Measurements from ENCODE around the gene ATF3. TPM values are rescaled to one million over a fixed set of nuclear protein-coding genes. Genes with fewer than 3 reads are reported as not detected.

The ATF3 gene
- total RNA-seq, 1 experiment from 2014 or later: 43.2 TPM

- no TSS peak for BruUV-seq (replicated peaks)
These were observed 26.6 kb downstream of the ATF3 start for GRCh38 chr1:212635141-212635631.

More at GRCh38 chr1:212635141-212635631, 26.6 kb downstream of the ATF3 start:
- H3K4me3 ChIP-seq (replicated peaks in 1 of 2; ENCODE audit: low read depth in 1 of 2, low read length in 2 of 2): no peak overlapping the region
- ChIA-PET CTCF (no interaction called here), RAD21 (ENCODE audit: low non-redundant PET in 1 of 2, low total read pairs in 2 of 2, uncharacterized antibody in 2 of 2, unreplicated experiment in 2 of 2) (no interaction called here), POLR2A (interaction anchor here (1.1 kb wide), 1 partner anchor 27 kb away, joined by 3 read pairs; the partner anchor contains the start of gene ATF3)
- H3K27ac ChIP-seq (ENCODE audit: low read depth, low read length): no peak overlapping the region
- no peak overlapping the region for H3K9ac ChIP-seq (ENCODE audit: low read length)
- no peaks in the 10 kb centered on the region; the same call in 1 of the 2 replicates for H3K9me2 ChIP-seq (ENCODE audit: insufficient read depth)
- intact Hi-C loops (cut with micrococcal nuclease): no loop called here
- H3K9me3 ChIP-seq (ENCODE audit: control insufficient read depth in 1 of 2, insufficient read depth in 1 of 2, low read depth in 1 of 2, low read length in 2 of 2): no peaks in the 10 kb centered on the region
- H3K4me2 ChIP-seq (ENCODE audit: low read length): no peak overlapping the region
- no peak for TF ChIP-seq ATF3 (IDR thresholded peaks at IDR 0.05)
- no peak for TF ChIP-seq EZH2phosphoT487 (IDR thresholded peaks at IDR 0.05; ENCODE audit: borderline replicate concordance)
- TF ChIP-seq ZBTB33 (IDR thresholded peaks at IDR 0.05; ENCODE audit: extremely low read depth, insufficient replicate concordance, low read length): no peak
- no peak for TF ChIP-seq MAX (IDR thresholded peaks at IDR 0.05)
- TF ChIP-seq YY1 (IDR thresholded peaks at IDR 0.05; ENCODE audit: extremely low read depth, insufficient replicate concordance, low read depth, low read length): no peak
- no peak for TF ChIP-seq SP1 (IDR thresholded peaks at IDR 0.05; ENCODE audit: low read depth)
- no peak for TF ChIP-seq EZH2 (IDR thresholded peaks at IDR 0.05)
- TF ChIP-seq CBX3 (IDR thresholded peaks at IDR 0.05; ENCODE audit: low read depth): no peak
- TF ChIP-seq POLR2AphosphoS5 (IDR thresholded peaks at IDR 0.05; ENCODE audit: low read depth, low read length): no peak
- TF ChIP-seq POLR2A (IDR thresholded peaks at IDR 0.05; ENCODE audit: borderline replicate concordance, extremely low read depth, insufficient read depth, insufficient read length): no peak
- TF ChIP-seq ZNF274 (IDR thresholded peaks at IDR 0.05; ENCODE audit: low read depth, low read length): no peak
- TF ChIP-seq JUND (IDR thresholded peaks at IDR 0.05): no peak
- no peak for TF ChIP-seq CEBPB (IDR thresholded peaks at IDR 0.05; ENCODE audit: low read depth)
- H4K20me1 ChIP-seq (ENCODE audit: insufficient read depth): no peaks in the 10 kb centered on the region
- H3K36me3 ChIP-seq (ENCODE audit: control insufficient read depth in 1 of 2, insufficient read depth in 2 of 2, low read length in 2 of 2): no peaks in the 10 kb centered on the region
- no peak for ATAC-seq
- H3K4me1 ChIP-seq (ENCODE audit: control insufficient read depth in 1 of 2, insufficient read depth in 2 of 2, low read length in 2 of 2): peaks cover 0 to 8% of the 10 kb centered on the region in 2 experiments; a peak in 1 of 4 replicates
- DNase-seq (ENCODE audit: low read depth, low spot score): no peak
- no peaks in the 10 kb centered on the region for H3K27me3 ChIP-seq (ENCODE audit: insufficient read depth, low read length)
- no peak overlapping the region for H2AFZ ChIP-seq (ENCODE audit: low read depth, low read length, poor library complexity, severe bottlenecking)
- no peaks in the 10 kb centered on the region for H3K79me2 ChIP-seq (ENCODE audit: insufficient read depth, low read length)
